Liver (tissue), 9 donors: ENCODE results near the gene KCNIP4. TPM values are rescaled to one million over a fixed set of nuclear protein-coding genes. Genes with fewer than 3 reads are reported as not detected.

Experiments used
- DNase-seq: peaks from one replicate; pipeline ENCODE4 v3.0.0-alpha.2; 2017; ENCODE audit warnings: low spot score
- H3K27ac ChIP-seq, 2 donors: one replicate each; pipeline ENCODE4 v1.7.0; 2013; ENCODE audit warnings: inconsistent platforms in 2 of 2, low read length in 2 of 2, control low read depth in 1 of 2, low read depth in 1 of 2, mild to moderate bottlenecking in 1 of 2
- H3K27me3 ChIP-seq, 4 donors: one replicate each; pipeline versions ENCODE4 v1.6.1 to v1.7.0; 2013; ENCODE audit warnings: low read length in 3 of 4, inconsistent platforms in 1 of 4, mild to moderate bottlenecking in 1 of 4, moderate library complexity in 1 of 4; ENCODE audit not compliant: control insufficient read depth in 4 of 4, insufficient read depth in 4 of 4
- H3K36me3 ChIP-seq, 4 donors: one replicate each; pipeline versions ENCODE4 v1.6.1 to v1.7.0; 2013; ENCODE audit warnings: low read length in 3 of 4, mild to moderate bottlenecking in 3 of 4, low read depth in 1 of 4, moderate library complexity in 1 of 4; ENCODE audit not compliant: control insufficient read depth in 4 of 4, insufficient read depth in 3 of 4
- H3K4me1 ChIP-seq, 4 donors: one replicate each; pipeline versions ENCODE4 v1.6.1 to v1.7.0; 2013; ENCODE audit warnings: low read length in 3 of 4, mild to moderate bottlenecking in 3 of 4, moderate library complexity in 1 of 4; ENCODE audit not compliant: control insufficient read depth in 4 of 4, insufficient read depth in 4 of 4
- H3K4me3 ChIP-seq, 3 donors: one replicate each; pipeline versions ENCODE4 v1.6.1 to v1.7.0; 2013; ENCODE audit warnings: low read length in 3 of 3, control low read depth in 1 of 3, low read depth in 1 of 3, mild to moderate bottlenecking in 1 of 3
- H3K9ac ChIP-seq, 2 donors: one replicate each; pipeline ENCODE4 v1.7.0; 2013; ENCODE audit warnings: low read length in 2 of 2, mild to moderate bottlenecking in 2 of 2, moderate library complexity in 2 of 2, control low read depth in 1 of 2, low read depth in 1 of 2
- H3K9me3 ChIP-seq, 4 donors: one replicate each; pipeline versions ENCODE4 v1.6.1 to v1.7.0; 2013; ENCODE audit warnings: low read length in 3 of 4; ENCODE audit not compliant: control insufficient read depth in 4 of 4
- ATF3 ChIP-seq: IDR thresholded peaks from 2 replicates; pipeline ENCODE4 v1.6.1; 2016; ENCODE audit warnings: antibody characterized with exemption
- EGR1 ChIP-seq, 2 donors: IDR thresholded peaks; 2 replicates each; pipeline ENCODE4 v1.6.1; 2016 to 2018; ENCODE audit warnings: antibody characterized with exemption in 2 of 2, low read depth in 2 of 2
- FOXA1 ChIP-seq: IDR thresholded peaks from 2 replicates; pipeline ENCODE4 v1.6.1; 2016; ENCODE audit warnings: antibody characterized with exemption
- GABPA ChIP-seq, 2 donors: IDR thresholded peaks in 1 of 2; conservative IDR thresholded peaks in 1 of 2; 2 replicates each; pipeline ENCODE4 v1.6.1; 2016; ENCODE audit warnings: antibody characterized with exemption in 2 of 2, mild to moderate bottlenecking in 1 of 2, moderate library complexity in 1 of 2
- HNF4A ChIP-seq, 2 donors: conservative IDR thresholded peaks; 2 replicates each; pipeline ENCODE4 v1.6.1; 2016; ENCODE audit warnings: antibody characterized with exemption in 2 of 2, mild to moderate bottlenecking in 2 of 2
- HNF4G ChIP-seq: IDR thresholded peaks from 2 replicates; pipeline ENCODE4 v1.6.1; 2016; ENCODE audit warnings: antibody characterized with exemption
- JUND ChIP-seq, 2 donors: IDR thresholded peaks; 2 replicates each; pipeline ENCODE4 v1.6.1; 2016; ENCODE audit warnings: antibody characterized with exemption in 2 of 2
- MAX ChIP-seq: IDR thresholded peaks from 2 replicates; pipeline ENCODE4 v1.6.1; 2016; ENCODE audit warnings: antibody characterized with exemption
- RAD21 ChIP-seq, 2 donors: IDR thresholded peaks; 2 replicates each; pipeline ENCODE4 v1.6.1; 2016; ENCODE audit warnings: antibody characterized with exemption in 2 of 2, mild to moderate bottlenecking in 2 of 2
- REST ChIP-seq: IDR thresholded peaks from 2 replicates; pipeline ENCODE4 v1.6.1; 2016; ENCODE audit warnings: antibody characterized with exemption, mild to moderate bottlenecking
- RXRA ChIP-seq, 2 donors: IDR thresholded peaks; 2 replicates each; pipeline ENCODE4 v1.6.1; 2017 to 2018; ENCODE audit warnings: antibody characterized with exemption in 2 of 2, mild to moderate bottlenecking in 1 of 2
- SP1 ChIP-seq: IDR thresholded peaks from 2 replicates; pipeline ENCODE4 v1.6.1; 2018; ENCODE audit warnings: antibody characterized with exemption, mild to moderate bottlenecking
- TAF1 ChIP-seq: conservative IDR thresholded peaks from 2 replicates; pipeline ENCODE4 v1.6.1; 2016; ENCODE audit warnings: antibody characterized with exemption, mild to moderate bottlenecking
- YY1 ChIP-seq: IDR thresholded peaks from 2 replicates; pipeline ENCODE4 v1.6.1; 2016; ENCODE audit warnings: antibody characterized with exemption, mild to moderate bottlenecking
- ZBTB33 ChIP-seq: IDR thresholded peaks from 2 replicates; pipeline ENCODE4 v1.6.1; 2016; ENCODE audit warnings: antibody characterized with exemption
- WGBS: extraction: QIAGEN DNeasy Blood & Tissue Kit; methylation state at CpG from one replicate; pipeline ENCODE4 v1.1.7; 2013; 5-methylcytosine and 5-hydroxymethylcytosine counted together
- polyA plus RNA-seq, 2 donors: library from polyadenylated mRNA; stranded (reverse) in 1 of 2; unstranded in 1 of 2; fragments of 200-250 nt in 1 of 2; fragments of >200 nt in 1 of 2; fragmentation: Nextera tagmentation in 1 of 2; extraction: Ambion mirVana in 1 of 2; gene quantifications; one replicate each; pipeline versions ENCODE4 v1.2.1 to v1.2.3, GENCODE V29; 2013 to 2015
- total RNA-seq, 2 donors: library from RNA; depleted of rRNA; stranded (reverse); fragments of >200 nt; gene quantifications; one replicate each; pipeline ENCODE4 v1.2.3, GENCODE V29; 2014
- donor health status: healthy.
- donor health status: healthy.
- donor health status: healthy.
- donor health status: healthy.
- donor health status: healthy.

KCNIP4 gene
- total and polyA plus RNA-seq, 4 donors: 0.08 to 0.14 TPM; not detected in 2

GRCh38 chr4:21900211-21900610 lies 48.4 kb downstream of the KCNIP4 start (continued):
- TF ChIP-seq TAF1 (no peak), HNF4A (conservative IDR thresholded peaks at IDR 0.05) (no peak), GABPA (IDR thresholded peaks at IDR 0.05 in 1 of 2, conservative IDR thresholded peaks at IDR 0.05 in 1 of 2) (no peak), JUND (IDR thresholded peaks at IDR 0.05) (no peak), YY1 (no peak), RXRA (IDR thresholded peaks at IDR 0.05) (no peak)

- Histone ChIP-seq H3K9ac (no peak overlapping the region), H3K9me3 (peaks cover 2 to 13% (median 10%) of the 10 kb centered on the region in 4 donors), H3K4me3 (no peak overlapping the region), H3K36me3 (no peaks in the 10 kb centered on the region), H3K4me1 (no peaks in the 10 kb centered on the region), H3K27ac (no peak overlapping the region), H3K27me3 (no peaks in the 10 kb centered on the region)
- TF ChIP-seq ZBTB33 (no peak), ATF3 (no peak), HNF4A (conservative IDR thresholded peaks at IDR 0.05) (no peak), TAF1 (no peak), YY1 (no peak), GABPA (IDR thresholded peaks at IDR 0.05 in 1 of 2, conservative IDR thresholded peaks at IDR 0.05 in 1 of 2) (no peak), HNF4G (no peak), RXRA (IDR thresholded peaks at IDR 0.05) (no peak), EGR1 (IDR thresholded peaks at IDR 0.05; ENCODE audit: low read depth in 2 of 2) (no peak), RAD21 (IDR thresholded peaks at IDR 0.05) (no peak), SP1 (no peak)
- DNase-seq: no peak
- 71% methylated on average over 2 of the region's 2 CpGs for WGBS
Measured at GRCh38 chr4:21898101-21898500, 50.5 kb downstream of the KCNIP4 start.

- TF ChIP-seq FOXA1 (no peak), EGR1 (IDR thresholded peaks at IDR 0.05; ENCODE audit: low read depth in 2 of 2) (no peak), ATF3 (no peak), ZBTB33 (no peak), HNF4G (no peak), MAX (no peak), YY1 (no peak), REST (no peak), RXRA (IDR thresholded peaks at IDR 0.05) (no peak)
- WGBS: 79% methylated on average over 2 of the region's 2 CpGs
Measured at GRCh38 chr4:21896767-21897166, 51.8 kb downstream of the KCNIP4 start.

More at GRCh38 chr4:21896767-21897166, 51.8 kb downstream of the KCNIP4 start:
- Histone ChIP-seq H3K36me3 (no peaks in the 10 kb centered on the region), H3K4me1 (no peaks in the 10 kb centered on the region), H3K4me3 (no peak overlapping the region), H3K9me3 (peaks cover 2 to 13% (median 10%) of the 10 kb centered on the region in 4 donors), H3K9ac (no peak overlapping the region), H3K27ac (no peak overlapping the region), H3K27me3 (no peaks in the 10 kb centered on the region)
- DNase-seq: no peak
